Stimulated activated CD4-positive, alpha-beta T cell treated with anti-CD3 and anti-CD28 coated beads, Interleukin-12 subunit alpha, Interleukin-12 subunit beta, amount 100 ng/mL, for 48 hours (primary cell): ENCODE results near the gene CACNB4.
"Not testable (repeated sequence)": the region's sequence is repeated elsewhere in the genome, so short reads cannot be mapped to it uniquely, and the experiment has no call there.

Source experiments
- DNase-seq, 3 donors: peaks; one replicate each; pipeline ENCODE4 v3.0.0-alpha.2; 2020; ENCODE audit warnings: low read depth in 2 of 3, low spot score in 1 of 3

Gene CACNB4

DNA sequence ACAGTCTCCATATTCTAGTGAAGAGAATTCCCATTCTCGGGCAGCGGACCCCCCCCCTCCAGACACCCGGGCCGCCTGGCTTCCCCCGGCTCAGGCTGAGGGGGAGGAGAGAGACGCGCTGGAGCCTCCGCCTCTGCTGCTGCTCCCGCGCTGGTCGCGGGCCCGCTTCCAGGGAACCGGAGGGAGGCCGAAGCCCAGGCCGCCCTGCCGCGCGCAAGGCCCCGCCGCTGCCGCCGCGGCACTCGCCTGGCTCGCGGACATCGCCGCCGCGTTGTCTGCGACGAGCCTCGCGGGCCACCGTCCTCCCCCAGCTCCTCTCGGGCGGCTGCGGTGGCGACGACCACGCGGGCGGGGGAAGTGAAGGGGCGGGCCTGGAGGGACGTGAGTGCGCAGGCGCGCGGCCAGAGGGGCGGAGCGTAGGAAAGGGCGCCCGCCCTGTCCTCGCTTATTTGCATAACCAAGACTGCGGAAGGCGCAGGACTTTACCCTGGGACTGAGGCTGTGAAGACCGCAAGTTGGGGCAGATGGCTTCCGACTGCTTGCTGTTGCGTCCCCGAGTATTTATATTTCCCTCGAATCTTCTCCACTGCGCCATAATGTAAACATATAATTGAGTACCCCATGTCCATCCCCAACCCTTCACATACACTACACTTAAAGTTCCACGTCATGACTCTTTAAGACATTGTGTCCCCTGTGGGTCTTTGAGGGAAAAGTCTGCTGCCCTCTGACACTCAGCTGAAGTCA, 270.5 kb downstream of the CACNB4 start, which contains the start of gene ARL5A:
TSS of gene ARL5A (minus strand) at position 279 of the 747 bp plus-strand sequence. CDS start at position 34, 245 bp downstream.
- peak; percentile 90 to 91 (median 90) for DNase-seq

DNA sequence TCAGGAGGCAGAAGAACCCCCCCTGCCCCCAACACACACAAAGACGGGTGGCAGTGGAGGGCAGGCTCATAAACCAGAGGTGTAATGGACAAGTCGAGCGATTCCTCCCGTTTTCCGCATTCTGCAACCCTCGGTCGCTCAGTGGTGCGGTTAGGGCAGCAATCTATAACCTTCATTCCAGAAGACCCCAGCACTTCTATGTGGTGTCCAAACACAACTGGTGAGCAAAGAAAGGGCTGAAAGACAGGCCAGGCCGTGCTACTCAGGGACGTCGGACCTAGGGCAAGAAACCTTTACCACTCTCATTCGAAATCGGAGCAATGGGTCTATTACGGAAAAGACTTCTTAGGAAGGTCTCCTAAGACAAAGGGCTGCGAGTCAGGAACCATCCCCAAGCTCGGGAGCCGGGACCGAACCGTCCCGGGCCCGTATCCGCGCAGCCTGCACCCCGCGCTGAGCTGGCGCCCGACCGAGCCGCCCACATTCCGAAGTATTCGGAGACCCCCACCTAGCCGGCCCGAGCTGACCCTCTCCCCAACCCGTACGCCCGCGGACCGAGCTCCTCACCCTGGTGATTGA, 271.2 kb downstream of the CACNB4 start:
- peak in 1 of 3 donors; percentile 24 for DNase-seq

DNA sequence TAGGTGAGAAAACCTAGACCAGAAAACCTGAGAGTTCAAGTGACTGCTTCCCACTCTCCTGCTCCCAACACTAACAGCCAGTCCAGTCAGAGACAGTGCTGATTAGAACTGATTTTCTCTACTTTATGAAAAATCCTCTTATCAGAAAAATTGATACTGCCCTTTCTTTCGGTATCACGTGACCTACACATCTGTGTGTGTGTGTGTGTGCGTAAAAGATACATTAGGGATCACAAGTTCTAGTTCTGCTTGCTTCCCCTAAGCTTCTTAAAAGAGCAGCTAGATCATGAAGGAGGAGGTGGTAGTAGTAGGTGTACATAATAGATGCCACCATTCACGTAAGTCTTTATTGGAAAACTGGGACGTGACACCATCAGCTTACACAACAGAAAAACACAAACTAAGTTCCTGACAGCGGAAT, 272.1 kb downstream of the CACNB4 start:
- DNase-seq, result no peak

DNA sequence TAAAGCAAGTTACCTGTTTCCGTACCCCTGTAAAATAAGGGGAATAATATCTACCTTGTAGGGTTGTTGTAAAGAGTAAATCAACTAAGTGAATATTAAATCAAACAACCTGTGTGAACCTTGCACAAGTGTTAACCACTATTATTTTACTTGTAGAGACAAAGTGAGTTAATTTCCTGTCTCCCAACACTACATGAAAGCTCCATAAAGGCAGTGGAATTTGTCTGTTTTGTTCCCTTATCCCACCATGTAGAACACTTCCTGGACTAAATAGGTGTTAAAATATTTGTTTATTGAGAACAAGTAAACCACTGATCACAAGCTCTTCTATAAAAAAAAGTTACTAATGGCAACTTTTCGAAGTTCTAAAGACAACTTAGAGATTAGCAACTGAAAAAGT, 274.0 kb downstream of the CACNB4 start:
- no peak for DNase-seq

DNA sequence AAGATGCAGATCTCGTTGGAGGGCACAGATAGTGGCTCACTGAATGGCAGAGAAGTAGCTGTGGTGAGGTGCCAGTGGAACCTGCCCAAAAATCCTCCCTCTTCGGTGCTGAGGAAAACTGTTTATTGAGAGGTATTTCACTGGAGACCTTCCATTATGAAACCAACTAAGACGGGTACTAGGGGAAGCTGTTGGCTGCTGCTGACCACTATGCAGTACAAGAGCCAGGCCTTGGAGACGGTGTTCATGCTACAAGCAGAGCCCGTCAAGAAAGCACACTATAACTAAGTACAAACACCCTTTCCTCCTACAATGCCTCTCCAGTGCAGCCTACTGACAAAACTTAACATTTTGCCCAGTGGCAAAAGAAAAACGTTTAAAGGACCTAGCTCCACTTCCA, 275.2 kb downstream of the CACNB4 start:
- no peak for DNase-seq

DNA sequence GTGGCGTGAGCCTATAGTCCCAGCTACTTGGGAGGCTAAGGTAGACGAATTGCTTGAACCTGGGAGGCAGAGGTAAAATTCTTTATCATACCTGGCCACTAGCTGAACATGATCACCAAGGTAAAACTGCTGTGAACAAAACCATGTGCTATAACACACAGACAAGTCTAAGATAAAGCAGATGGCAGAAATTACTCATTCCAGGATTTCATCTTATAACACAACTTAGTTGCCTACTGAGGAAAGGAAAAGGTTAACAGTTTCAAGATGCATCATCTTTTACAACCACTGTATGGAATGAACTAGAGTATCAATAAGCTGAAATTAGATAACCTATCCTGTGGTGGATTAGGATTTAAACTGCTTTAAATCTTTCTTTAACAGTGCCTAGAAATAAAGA, 278.9 kb downstream of the CACNB4 start:
- DNase-seq, result no peak

DNA sequence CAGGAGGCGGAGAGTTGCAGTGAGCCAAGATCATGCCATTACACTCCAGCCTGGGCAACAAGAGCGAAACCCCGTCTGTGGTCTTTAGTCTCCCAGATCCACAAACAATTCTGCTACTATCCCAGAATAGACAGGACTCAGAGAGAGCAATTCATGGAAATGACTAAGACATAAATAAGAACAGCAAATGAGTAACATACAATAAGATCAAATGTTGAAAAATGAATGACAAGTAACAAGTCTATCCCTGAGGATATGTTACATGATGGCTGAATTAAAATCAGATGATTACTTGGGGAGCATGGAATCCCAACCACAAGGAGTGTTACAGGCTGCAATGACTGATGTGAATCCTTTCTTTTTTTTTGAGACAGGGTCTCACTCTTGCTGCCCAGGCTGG, 280.9 kb downstream of the CACNB4 start:
- no peak for DNase-seq

DNA sequence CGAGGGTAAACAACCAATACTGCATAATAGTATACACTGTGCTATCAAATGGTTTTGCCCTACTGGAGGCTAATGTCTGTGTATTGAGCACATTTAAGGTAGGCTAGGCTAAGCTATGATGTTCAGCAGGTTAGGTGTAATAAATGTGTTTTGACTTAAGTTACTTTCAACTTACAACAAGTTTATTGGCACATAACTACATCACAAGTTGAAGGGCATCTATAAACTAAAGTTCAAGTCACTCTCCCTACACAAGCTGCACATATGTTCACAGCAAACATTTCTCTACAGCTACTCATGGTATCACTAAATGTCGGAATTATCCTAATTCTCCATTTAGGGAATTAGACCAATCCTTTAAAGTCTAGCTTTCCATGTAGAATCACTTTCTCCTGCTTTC, 282.0 kb downstream of the CACNB4 start:
- DNase-seq, result no peak

DNA sequence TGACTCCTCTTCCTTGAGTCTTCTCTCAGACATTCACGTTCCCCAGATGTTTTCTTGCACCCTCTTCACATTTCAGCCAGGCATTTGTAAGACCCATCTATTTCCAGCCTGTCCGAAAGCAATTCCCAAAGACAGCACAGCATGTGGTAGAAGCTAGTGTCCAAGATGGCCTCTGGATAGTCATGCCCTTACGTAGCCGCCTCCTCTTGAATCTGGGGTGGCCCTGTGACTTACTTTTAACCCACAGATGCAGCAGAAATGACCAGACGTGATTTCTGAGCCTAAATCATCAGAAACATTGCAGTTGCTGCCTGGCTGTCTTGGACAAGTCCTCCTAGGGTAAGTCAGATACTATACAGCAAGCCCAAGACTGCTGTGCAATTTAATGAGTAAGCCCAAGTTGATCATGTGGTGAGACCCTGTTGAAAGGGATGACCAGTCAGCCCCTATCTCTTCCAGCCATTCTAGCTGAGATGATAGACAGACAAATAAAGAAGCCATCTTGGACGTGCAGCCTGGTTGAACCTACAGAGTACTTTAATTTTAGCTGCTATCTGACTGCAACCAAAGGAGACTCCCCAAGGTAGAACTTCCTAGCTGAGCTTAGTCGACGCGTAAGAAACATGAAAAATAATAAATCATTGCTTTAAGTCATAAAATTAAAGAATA, 282.9 kb downstream of the CACNB4 start:
- no peak for DNase-seq

DNA sequence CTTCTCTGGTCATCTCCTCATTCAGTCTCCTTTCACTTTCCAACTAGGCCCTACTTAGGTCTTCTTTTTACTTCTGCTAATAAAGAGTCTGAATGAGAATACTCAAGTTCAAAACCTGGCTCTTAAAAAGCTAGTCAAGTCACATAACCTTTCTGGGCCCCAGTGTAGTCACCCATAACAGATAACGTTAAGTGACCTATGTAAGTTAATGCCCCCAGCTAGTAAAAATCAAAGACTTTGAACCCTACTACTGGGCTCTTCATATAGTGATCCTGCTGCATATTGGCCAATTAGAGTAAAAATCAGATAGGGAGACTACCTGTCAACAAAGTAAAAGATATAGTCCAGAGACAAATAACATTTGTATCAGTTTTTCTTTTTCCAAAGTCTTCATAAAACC, 288.4 kb downstream of the CACNB4 start:
- DNase-seq, result no peak

DNA sequence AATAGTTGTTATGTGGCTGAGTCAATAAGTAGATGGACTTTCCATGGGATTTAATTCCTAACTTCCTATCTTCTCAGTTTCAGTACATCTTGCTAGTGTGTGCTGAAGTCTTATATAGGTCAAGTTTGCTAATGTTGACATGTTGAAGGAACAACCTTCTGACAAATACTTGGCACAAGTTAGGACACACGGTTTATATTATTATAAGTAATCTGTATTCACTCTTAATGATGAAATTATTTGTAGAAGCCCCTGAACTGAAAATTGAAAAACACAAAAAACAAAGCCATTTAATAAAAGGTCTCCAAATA, 289.8 kb downstream of the CACNB4 start:
- no peak for DNase-seq

DNA sequence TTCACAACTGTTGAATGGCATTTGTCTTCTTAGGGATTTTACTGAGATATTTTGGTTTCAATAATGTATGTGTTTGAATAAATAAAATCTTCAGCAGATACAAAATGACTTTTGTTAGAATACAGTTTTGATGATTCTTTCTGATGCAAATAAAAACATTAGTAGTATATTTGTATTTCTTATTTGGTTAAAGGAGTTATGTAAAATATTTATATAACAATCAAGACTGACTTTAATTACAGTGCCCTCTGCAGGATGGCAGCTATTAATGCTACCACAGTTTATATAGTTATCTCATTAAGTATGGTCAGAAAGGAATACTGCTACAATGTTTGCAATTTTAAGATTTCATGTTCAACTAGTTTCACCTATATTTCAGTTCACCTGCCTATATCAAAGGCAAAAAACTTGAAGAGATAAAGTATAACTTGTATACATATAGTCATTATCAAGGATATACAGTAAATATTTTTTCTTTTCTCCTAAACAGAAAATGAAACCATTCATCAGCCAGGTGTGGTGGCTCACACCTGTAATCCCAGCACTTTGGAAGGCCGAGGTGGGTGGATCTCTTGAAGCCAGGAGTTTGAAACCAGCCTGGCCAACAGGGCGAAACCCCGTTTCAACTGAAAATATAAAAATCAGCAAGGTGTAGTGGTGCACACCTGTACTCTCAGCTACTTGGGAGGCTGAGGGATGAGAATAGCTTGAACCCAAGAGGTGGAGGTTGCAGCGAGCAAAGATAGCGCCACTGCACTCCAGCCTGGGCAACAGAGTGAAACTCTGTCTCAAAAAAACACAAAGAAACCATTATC, 290.4 kb downstream of the CACNB4 start:
- DNase-seq, result no peak

DNA sequence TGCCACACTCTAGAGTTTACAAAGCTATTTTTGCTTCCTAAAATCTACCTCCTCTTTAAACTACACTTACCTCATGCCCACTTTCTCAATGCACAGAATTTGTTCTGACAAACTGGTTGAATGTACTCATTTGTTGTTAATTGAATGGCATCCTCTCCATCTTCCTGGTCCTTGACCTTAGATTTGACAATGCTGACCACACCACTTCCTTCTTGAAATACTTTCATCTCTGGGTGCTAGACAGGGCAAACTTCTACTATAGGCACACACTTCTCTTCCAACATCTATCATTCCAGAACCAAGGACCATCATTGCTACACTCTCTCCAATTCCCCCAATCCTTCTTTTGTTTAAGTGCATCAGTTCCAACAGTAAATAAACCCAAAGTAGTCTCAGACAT, 292.9 kb downstream of the CACNB4 start:
- DNase-seq, result no peak

DNA sequence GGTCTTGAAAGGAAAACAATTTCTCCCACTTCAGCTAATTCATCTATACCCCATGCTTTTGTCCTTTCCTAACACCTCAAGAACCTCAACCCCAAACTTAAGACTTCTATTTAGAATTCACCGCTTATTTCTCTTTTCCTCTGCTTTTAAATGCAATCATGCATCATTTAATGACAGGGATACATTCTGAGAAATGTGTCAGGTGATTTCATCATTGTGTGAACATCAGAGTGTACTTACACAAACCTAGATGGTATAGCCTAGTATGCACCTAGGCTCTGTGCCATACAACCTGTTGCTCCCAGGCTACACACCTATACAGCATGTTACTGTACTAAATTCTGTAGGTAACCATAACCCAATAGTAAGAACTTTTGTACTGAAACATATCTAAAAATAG, 293.5 kb downstream of the CACNB4 start:
- no peak for DNase-seq

DNA sequence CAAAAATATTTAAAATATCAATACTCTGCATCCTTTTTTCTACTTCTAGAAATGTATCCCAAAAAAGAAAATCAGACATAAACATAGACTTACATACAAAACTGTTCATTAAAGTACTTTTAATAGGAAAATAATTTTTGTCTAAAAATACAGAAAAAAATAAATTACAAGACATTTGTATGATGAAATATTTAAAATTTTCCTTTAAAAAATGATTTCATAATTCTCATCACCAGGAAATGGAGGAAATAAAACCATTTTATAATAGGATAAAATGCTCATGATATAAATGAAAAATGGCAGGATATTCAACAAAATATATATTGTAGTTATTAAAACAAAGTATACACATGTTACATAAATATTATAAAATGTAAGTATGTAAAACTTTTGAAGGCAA, 295.0 kb downstream of the CACNB4 start:
- DNase-seq, result no peak

DNA sequence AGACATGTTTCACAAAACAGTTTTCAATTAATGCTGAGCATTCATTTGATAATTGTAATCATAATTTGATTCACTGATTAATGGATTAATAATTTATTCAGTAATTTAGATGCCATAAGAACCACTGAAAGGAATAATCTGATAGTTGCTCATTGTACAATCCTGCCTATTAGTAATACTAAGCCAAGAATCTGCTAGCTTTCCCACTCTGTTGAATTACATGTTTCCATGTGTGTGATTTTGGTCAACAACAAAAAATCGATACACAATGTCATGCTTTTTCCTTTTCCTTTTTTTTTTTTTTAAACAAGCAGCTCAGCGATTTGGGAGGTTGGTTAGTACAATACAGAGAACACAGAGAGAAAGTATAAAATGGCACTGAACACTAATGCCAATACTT, 296.5 kb downstream of the CACNB4 start:
- DNase-seq, result no peak

DNA sequence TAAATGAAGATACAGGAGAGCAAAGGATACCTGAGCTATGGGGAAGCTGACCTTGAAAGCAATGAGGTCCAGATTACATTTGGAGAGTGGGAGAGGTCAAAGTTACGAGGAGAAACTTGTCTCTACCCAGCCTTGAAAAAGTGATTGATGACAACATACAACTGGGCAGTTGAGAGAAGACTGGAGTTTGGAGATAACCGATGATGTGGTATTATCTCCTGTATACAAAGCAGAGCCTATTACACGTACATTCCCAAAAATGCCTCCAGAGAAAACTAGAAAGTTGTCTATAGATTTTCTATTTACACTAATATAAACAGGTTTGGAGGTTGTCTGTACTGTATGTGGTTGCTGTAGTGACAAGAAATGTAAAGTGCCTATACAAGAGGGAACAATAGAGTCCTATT, 299.0 kb downstream of the CACNB4 start:
- no peak for DNase-seq

DNA sequence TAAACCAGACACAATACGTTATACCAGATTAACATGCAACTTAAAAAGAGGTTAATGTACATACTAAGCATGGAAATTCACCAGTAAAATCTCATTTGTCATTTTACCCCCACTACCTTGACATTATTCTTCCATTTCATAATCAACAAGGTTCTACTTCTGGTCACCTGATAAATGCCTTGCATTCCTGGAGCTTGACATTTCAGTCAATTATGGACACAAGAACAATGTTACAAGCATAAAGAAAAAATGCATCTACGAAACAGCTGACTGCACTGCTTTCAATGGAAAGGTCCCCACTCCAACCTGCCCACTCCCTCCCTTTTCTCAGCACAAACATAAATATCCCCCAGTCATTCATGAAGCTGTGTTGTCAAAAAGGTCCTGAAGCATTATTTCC, 302.1 kb downstream of the CACNB4 start:
- DNase-seq, result no peak

DNA sequence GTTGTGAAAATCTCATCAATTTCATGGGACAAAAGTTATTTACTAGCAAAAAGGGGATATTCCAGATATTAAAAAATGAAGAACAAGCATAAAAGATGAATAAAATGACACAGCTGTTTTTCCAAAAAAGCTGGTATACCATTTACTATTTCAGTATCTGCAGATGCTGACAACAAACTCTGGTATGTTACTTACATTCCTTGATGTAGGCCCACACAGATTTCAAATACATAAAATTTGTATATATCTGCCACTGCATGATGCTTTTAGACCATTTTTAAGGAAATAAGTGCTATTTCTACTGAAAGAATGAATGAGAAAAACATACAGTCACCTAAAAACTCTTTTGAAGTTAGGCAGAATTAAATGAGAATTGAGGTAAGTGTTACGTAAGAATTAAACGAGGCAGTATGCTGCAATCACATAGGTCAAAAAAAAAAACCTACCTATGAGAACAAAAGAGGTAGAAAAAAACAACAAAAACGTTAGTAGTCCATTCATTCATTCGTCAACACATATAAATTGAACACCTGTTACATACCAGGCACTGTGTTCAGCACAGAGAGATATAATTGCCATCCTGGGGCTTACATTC, 303.1 kb downstream of the CACNB4 start:
- no peak for DNase-seq

DNA sequence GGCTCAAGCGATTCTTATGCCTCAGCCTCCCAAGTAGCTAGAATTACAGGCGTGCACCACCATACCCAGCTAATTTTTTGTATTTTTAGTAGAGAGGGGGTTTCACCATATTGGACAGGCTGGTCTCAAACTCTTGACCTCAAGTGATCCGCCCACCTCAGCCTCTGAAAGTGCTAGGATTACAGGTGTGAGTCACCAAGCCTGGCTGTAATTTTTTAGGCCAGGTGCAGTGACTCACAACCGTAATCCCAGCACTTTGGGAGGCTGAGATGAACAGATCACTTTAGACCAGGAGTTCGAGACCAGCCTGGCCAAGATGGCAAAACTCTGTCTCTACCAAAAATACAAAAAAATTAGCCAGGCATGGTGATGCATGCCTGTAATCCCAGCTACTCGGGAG, 304.4 kb downstream of the CACNB4 start:
- DNase-seq, result not testable (repeated sequence)

DNA sequence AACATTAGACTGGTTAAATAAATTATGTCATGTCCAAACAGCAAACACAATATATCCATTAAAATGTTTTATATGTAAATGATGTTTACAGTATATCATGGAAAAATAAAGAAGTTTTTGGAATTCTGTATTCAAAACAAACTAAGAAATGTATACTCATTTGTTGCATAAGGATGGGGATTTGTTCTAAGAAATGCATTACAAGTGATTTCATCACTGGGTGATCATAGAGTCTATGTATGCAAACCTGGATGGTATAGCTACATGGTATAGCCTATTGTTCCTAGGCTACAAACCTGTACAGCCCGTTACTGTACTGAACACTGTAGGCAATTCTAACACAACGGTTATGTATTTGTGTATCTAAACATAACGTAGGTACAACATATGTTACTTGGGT, 305.7 kb downstream of the CACNB4 start:
- DNase-seq, result no peak
